H1 (cell line): Measurements from ENCODE around the gene ITPKB. TPM values are rescaled to one million over a fixed set of nuclear protein-coding genes. Genes with fewer than 3 reads are reported as not detected.

Source experiments
- CTCF ChIP-seq, 3 experiments: IDR thresholded peaks; 1 replicate in 2 of 3; 2 replicates in 1 of 3; pipeline versions ENCODE4 v1.5.1 to v1.6.1; 2011; ENCODE audit warnings: low read length in 3 of 3, mild to moderate bottlenecking in 3 of 3, inconsistent platforms in 2 of 3, low read depth in 1 of 3, moderate library complexity in 1 of 3; ENCODE audit not compliant: insufficient read depth in 1 of 3; ENCODE audit errors: control extremely low read depth in 1 of 3
- NANOG ChIP-seq: IDR thresholded peaks from 2 replicates; pipeline ENCODE4 v1.6.1; 2011; ENCODE audit warnings: low read length, low read depth, mild to moderate bottlenecking, inconsistent platforms; ENCODE audit not compliant: insufficient read depth, poor library complexity, severe bottlenecking
- POU5F1 ChIP-seq: IDR thresholded peaks from 2 replicates; pipeline ENCODE4 v1.6.1; 2011; ENCODE audit warnings: low read depth, mild to moderate bottlenecking, low read length, moderate library complexity
- SP2 ChIP-seq: IDR thresholded peaks from 2 replicates; pipeline ENCODE4 v1.6.1; 2012; ENCODE audit warnings: mild to moderate bottlenecking, low read length, inconsistent platforms
- polyA plus RNA-seq, 7 experiments: library from polyadenylated mRNA; depleted of rRNA in 3 of 7; stranded (reverse) in 5 of 7; unstranded in 2 of 7; fragments of >200 nt in 5 of 7; fragments of 200-250 nt in 2 of 7; gene quantifications; 1 replicate in 5 of 7; 2 replicates in 1 of 7; 4 replicates in 1 of 7; pipeline versions ENCODE4 v1.2.1 to v1.2.3, GENCODE V29; 2011 to 2013; ENCODE audit warnings: missing spikeins in 2 of 7, mixed read lengths in 2 of 7
- total RNA-seq: library from RNA; stranded (reverse); fragmentation: NEBNext Ultra II Directional; extraction: Animal tissue kit (Norgen Biotek cat#: 25700); gene quantifications from 2 replicates; pipeline ENCODE4 v1.2.1, GENCODE V29; 2021
- TF ChIP-seq, protein P1 (sequence below): fragments of 300-600 bp; sonication (generic); IDR thresholded peaks from 2 replicates; pipeline ENCODE4 v1.7.1; 2012; ENCODE audit warnings: low read length, moderate library complexity, mild to moderate bottlenecking, inconsistent platforms; ENCODE audit not compliant: insufficient replicate concordance

The ITPKB gene
- total and polyA plus RNA-seq, 2 of the 8 experiments (the other 6 are each of a cell fraction or from before 2014, with no cell fraction given) = 1.7 to 4.8 TPM

DNA sequence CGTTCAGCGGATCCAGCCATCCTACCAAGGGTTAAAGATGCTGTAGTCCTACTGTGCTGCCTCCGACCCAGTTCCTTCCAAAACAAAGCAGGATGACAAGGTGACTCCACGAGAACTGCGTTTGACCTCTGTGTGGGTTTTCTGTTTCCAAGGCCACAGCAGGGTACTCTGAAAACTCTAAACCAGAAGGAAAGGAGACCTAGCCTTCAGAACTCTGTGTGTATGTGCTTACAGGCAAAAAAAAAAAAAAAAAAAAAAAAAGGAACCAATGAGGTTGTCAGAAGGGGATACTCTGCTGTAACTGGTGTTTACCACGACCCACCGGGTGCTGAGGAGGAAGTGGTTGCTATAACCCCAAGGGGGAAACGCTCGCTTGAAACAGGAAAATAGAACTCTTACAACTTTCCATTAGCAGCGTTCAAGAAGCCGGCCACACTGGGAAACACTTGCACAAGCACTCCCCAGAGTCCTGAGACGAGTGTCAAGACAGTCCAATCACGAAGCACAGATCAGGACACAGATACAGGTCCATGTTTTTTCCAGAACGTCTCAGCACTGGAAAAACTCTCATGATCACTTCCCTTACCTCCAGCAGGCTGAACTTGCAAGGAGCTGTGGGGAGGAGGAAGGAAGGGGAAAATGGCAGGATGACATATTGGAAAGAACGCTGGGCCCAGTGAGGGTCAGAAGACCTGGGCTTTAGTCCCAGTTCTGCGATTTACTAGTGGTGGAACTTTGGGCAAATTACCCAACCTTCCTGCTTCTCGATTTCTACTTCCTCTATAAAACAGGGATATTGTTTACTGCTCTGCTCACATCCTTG lies 64.0 kb downstream of the ITPKB start (continued):
- TF ChIP-seq, protein P1, sequence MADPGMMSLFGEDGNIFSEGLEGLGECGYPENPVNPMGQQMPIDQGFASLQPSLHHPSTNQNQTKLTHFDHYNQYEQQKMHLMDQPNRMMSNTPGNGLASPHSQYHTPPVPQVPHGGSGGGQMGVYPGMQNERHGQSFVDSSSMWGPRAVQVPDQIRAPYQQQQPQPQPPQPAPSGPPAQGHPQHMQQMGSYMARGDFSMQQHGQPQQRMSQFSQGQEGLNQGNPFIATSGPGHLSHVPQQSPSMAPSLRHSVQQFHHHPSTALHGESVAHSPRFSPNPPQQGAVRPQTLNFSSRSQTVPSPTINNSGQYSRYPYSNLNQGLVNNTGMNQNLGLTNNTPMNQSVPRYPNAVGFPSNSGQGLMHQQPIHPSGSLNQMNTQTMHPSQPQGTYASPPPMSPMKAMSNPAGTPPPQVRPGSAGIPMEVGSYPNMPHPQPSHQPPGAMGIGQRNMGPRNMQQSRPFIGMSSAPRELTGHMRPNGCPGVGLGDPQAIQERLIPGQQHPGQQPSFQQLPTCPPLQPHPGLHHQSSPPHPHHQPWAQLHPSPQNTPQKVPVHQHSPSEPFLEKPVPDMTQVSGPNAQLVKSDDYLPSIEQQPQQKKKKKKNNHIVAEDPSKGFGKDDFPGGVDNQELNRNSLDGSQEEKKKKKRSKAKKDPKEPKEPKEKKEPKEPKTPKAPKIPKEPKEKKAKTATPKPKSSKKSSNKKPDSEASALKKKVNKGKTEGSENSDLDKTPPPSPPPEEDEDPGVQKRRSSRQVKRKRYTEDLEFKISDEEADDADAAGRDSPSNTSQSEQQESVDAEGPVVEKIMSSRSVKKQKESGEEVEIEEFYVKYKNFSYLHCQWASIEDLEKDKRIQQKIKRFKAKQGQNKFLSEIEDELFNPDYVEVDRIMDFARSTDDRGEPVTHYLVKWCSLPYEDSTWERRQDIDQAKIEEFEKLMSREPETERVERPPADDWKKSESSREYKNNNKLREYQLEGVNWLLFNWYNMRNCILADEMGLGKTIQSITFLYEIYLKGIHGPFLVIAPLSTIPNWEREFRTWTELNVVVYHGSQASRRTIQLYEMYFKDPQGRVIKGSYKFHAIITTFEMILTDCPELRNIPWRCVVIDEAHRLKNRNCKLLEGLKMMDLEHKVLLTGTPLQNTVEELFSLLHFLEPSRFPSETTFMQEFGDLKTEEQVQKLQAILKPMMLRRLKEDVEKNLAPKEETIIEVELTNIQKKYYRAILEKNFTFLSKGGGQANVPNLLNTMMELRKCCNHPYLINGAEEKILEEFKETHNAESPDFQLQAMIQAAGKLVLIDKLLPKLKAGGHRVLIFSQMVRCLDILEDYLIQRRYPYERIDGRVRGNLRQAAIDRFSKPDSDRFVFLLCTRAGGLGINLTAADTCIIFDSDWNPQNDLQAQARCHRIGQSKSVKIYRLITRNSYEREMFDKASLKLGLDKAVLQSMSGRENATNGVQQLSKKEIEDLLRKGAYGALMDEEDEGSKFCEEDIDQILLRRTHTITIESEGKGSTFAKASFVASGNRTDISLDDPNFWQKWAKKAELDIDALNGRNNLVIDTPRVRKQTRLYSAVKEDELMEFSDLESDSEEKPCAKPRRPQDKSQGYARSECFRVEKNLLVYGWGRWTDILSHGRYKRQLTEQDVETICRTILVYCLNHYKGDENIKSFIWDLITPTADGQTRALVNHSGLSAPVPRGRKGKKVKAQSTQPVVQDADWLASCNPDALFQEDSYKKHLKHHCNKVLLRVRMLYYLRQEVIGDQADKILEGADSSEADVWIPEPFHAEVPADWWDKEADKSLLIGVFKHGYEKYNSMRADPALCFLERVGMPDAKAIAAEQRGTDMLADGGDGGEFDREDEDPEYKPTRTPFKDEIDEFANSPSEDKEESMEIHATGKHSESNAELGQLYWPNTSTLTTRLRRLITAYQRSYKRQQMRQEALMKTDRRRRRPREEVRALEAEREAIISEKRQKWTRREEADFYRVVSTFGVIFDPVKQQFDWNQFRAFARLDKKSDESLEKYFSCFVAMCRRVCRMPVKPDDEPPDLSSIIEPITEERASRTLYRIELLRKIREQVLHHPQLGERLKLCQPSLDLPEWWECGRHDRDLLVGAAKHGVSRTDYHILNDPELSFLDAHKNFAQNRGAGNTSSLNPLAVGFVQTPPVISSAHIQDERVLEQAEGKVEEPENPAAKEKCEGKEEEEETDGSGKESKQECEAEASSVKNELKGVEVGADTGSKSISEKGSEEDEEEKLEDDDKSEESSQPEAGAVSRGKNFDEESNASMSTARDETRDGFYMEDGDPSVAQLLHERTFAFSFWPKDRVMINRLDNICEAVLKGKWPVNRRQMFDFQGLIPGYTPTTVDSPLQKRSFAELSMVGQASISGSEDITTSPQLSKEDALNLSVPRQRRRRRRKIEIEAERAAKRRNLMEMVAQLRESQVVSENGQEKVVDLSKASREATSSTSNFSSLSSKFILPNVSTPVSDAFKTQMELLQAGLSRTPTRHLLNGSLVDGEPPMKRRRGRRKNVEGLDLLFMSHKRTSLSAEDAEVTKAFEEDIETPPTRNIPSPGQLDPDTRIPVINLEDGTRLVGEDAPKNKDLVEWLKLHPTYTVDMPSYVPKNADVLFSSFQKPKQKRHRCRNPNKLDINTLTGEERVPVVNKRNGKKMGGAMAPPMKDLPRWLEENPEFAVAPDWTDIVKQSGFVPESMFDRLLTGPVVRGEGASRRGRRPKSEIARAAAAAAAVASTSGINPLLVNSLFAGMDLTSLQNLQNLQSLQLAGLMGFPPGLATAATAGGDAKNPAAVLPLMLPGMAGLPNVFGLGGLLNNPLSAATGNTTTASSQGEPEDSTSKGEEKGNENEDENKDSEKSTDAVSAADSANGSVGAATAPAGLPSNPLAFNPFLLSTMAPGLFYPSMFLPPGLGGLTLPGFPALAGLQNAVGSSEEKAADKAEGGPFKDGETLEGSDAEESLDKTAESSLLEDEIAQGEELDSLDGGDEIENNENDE = no peak
- TF ChIP-seq CTCF (IDR thresholded peaks at IDR 0.05; ENCODE audit: control extremely low read depth in 1 of 3, insufficient read depth in 1 of 3, low read depth in 1 of 3, low read length in 3 of 3) (no peak), SP2 (no peak), POU5F1 (no peak), NANOG (no peak)
- TF ChIP-seq, all 59 proteins: peak for 0
